Hepatocyte (in vitro differentiated cells): ENCODE measurements around the gene GJD2.

ENCODE experiments used
- EZH2 ChIP-seq: fragments of 200-600 bp; sonication (generic); IDR thresholded peaks from 2 replicates; pipeline ENCODE4 v1.6.1; 2016; ENCODE audit warnings: antibody characterized with exemption, mild to moderate bottlenecking, borderline replicate concordance
- TF ChIP-seq, protein P1 (sequence below): fragments of 200-600 bp; sonication (generic); IDR thresholded peaks from 2 replicates; pipeline ENCODE4 v1.5.1; 2016; ENCODE audit warnings: antibody characterized with exemption, mild to moderate bottlenecking; ENCODE audit not compliant: poor library complexity

DNA sequence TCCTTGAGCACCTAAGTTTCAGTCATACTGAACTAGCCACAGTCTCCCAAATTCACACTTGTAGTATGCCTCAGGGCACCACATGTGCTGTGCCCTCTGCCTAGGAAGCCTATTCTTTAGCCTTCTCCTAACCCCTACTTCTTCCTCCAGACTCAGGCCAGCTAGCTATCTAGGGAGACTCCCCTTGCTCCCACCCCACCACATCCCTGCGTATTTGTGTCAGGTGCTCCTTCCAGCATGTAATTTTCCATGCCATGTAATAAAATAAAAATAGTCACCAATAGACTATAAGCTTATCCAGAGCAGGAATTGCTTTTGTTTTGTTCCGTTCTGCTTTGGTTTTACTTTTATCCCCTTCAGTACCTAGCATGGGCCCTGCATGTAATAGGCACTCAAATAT lies 14.9 kb upstream of the GJD2 start:
- TF ChIP-seq, protein P1, sequence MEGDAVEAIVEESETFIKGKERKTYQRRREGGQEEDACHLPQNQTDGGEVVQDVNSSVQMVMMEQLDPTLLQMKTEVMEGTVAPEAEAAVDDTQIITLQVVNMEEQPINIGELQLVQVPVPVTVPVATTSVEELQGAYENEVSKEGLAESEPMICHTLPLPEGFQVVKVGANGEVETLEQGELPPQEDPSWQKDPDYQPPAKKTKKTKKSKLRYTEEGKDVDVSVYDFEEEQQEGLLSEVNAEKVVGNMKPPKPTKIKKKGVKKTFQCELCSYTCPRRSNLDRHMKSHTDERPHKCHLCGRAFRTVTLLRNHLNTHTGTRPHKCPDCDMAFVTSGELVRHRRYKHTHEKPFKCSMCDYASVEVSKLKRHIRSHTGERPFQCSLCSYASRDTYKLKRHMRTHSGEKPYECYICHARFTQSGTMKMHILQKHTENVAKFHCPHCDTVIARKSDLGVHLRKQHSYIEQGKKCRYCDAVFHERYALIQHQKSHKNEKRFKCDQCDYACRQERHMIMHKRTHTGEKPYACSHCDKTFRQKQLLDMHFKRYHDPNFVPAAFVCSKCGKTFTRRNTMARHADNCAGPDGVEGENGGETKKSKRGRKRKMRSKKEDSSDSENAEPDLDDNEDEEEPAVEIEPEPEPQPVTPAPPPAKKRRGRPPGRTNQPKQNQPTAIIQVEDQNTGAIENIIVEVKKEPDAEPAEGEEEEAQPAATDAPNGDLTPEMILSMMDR = no peak
- TF ChIP-seq EZH2 = no peak
